Keratinocyte (primary cell): ENCODE results near the gene CSK. TPM values are rescaled to one million over a fixed set of nuclear protein-coding genes. Genes with fewer than 3 reads are reported as not detected.

ENCODE experiments used
- DNase-seq: peaks from one replicate; pipeline ENCODE4 v3.0.0-alpha.2; 2011; ENCODE audit warnings: low read depth, missing footprints, low spot score
- FAIRE-seq: peaks from 2 replicates; lab custom pipeline; 2011; peaks lifted over from hg19 to GRCh38; lab: Jason Lieb, UNC
- H2AFZ ChIP-seq: 2 replicates; pipeline ENCODE4 v1.6.0; 2012; ENCODE audit warnings: low read length, control low read depth, inconsistent platforms; ENCODE audit not compliant: control insufficient read depth
- H3K27ac ChIP-seq: 2 replicates; pipeline ENCODE4 v1.5.1; 2011; ENCODE audit warnings: low read length; ENCODE audit not compliant: control insufficient read depth, insufficient read depth
- H3K27me3 ChIP-seq: 3 replicates; pipeline ENCODE4 v1.6.0; 2011; ENCODE audit warnings: low read length; ENCODE audit not compliant: control insufficient read depth, insufficient read depth; ENCODE audit errors: extremely low read depth
- H3K36me3 ChIP-seq, 2 experiments: 2 replicates in 1 of 2; 3 replicates in 1 of 2; pipeline ENCODE4 v1.5.1; 2011; ENCODE audit warnings: low read length in 2 of 2, mild to moderate bottlenecking in 1 of 2; ENCODE audit not compliant: control insufficient read depth in 2 of 2, insufficient read depth in 2 of 2; ENCODE audit errors: extremely low read depth in 1 of 2
- H3K4me1 ChIP-seq: 3 replicates; pipeline ENCODE4 v1.5.1; 2011; ENCODE audit warnings: low read length; ENCODE audit not compliant: control insufficient read depth, insufficient read depth; ENCODE audit errors: extremely low read depth
- H3K4me2 ChIP-seq: 3 replicates; pipeline ENCODE4 v1.6.0; 2011; ENCODE audit warnings: low read depth, low read length; ENCODE audit not compliant: control insufficient read depth, insufficient read depth; ENCODE audit errors: extremely low read depth
- H3K4me3 ChIP-seq, 3 experiments: fragments of 200-600 bp in 1 of 3; sonication (generic) in 1 of 3; 2 replicates in 2 of 3; 3 replicates in 1 of 3; pipeline ENCODE4 v1.5.1; 2011 to 2016; ENCODE audit warnings: low read length in 3 of 3, mild to moderate bottlenecking in 3 of 3, control low read depth in 2 of 3, inconsistent platforms in 1 of 3, low read depth in 1 of 3, mixed read lengths in 1 of 3, mixed run types in 1 of 3, moderate library complexity in 1 of 3; ENCODE audit not compliant: control insufficient read depth in 2 of 3, insufficient read depth in 2 of 3; ENCODE audit errors: extremely low read depth in 1 of 3
- H3K79me2 ChIP-seq: 2 replicates; pipeline ENCODE4 v1.6.0; 2012; ENCODE audit warnings: low read length; ENCODE audit not compliant: control insufficient read depth, insufficient read depth
- H3K9ac ChIP-seq: 3 replicates; pipeline ENCODE4 v1.6.0; 2011; ENCODE audit warnings: low read length; ENCODE audit not compliant: control insufficient read depth, insufficient read depth; ENCODE audit errors: extremely low read depth
- H3K9me1 ChIP-seq: 3 replicates; pipeline ENCODE4 v1.6.0; 2011; ENCODE audit warnings: low read length; ENCODE audit not compliant: control insufficient read depth, insufficient read depth; ENCODE audit errors: extremely low read depth
- H3K9me3 ChIP-seq: 2 replicates; pipeline ENCODE4 v1.5.1; 2012; ENCODE audit warnings: low read depth, low read length; ENCODE audit not compliant: control insufficient read depth
- H4K20me1 ChIP-seq: 3 replicates; pipeline ENCODE4 v1.6.0; 2011; ENCODE audit warnings: low read length; ENCODE audit not compliant: control insufficient read depth, insufficient read depth; ENCODE audit errors: extremely low read depth
- CTCF ChIP-seq, 3 experiments: IDR thresholded peaks in 1 of 3; conservative IDR thresholded peaks in 1 of 3; optimal IDR thresholded peaks in 1 of 3; 2 replicates in 2 of 3; 3 replicates in 1 of 3; pipeline versions ENCODE3 to v1.5.1; 2011; ENCODE audit warnings: low read length in 3 of 3, mild to moderate bottlenecking in 3 of 3, moderate library complexity in 2 of 3, control low read depth in 1 of 3, inconsistent platforms in 1 of 3; ENCODE audit not compliant: insufficient read depth in 2 of 3; ENCODE audit errors: extremely low read depth in 1 of 3
- EZH2 ChIP-seq: IDR thresholded peaks from one replicate; pipeline ENCODE4 v1.6.1; 2012; ENCODE audit warnings: inconsistent platforms, mild to moderate bottlenecking, low read length, moderate library complexity
- dilution Hi-C: fragments of 300-500 bp; cut with MboI; formaldehyde crosslinking; loops from one replicate; pipeline ENCODE4 v1.7.0; 2020; ENCODE audit warnings: low sequenced_read_pairs; ENCODE audit not compliant: extremely low pct_ligation_motif_present
- polyA plus RNA-seq, 5 experiments: library from polyadenylated mRNA; depleted of rRNA in 3 of 5; stranded (reverse) in 3 of 5; stranded (forward) in 1 of 5; unstranded in 1 of 5; fragments of >200 nt; gene quantifications; 1 replicate in 1 of 5; 2 replicates in 3 of 5; 3 replicates in 1 of 5; pipeline versions ENCODE4 v1.2.1 to v1.2.3, GENCODE V29; 2011 to 2012; ENCODE audit warnings: missing spikeins in 2 of 5, low read depth in 1 of 5, low replicate concordance in 1 of 5

The CSK gene
- polyA plus RNA-seq, 1 donor (not counting 4 experiments of a cell fraction or from before 2014, with no cell fraction given): 17.2 TPM

- TF ChIP-seq CTCF (optimal IDR thresholded peaks at IDR 0.05 in 1 of 3, IDR thresholded peaks at IDR 0.05 in 1 of 3, conservative IDR thresholded peaks at IDR 0.05 in 1 of 3; ENCODE audit: extremely low read depth in 1 of 3, insufficient read depth in 2 of 3, low read length in 3 of 3) (no peak), EZH2 (no peak)
- no peak overlapping the region for H3K4me2 ChIP-seq
- H3K79me2 ChIP-seq: peaks cover 35% of the 10 kb centered on the region
- no peak overlapping the region for H2AFZ ChIP-seq
- peak overlapping the region; percentile 98 for H3K27ac ChIP-seq
- H3K36me3 ChIP-seq: peaks cover 27 to 29% of the 10 kb centered on the region in 2 experiments
- DNase-seq: no peak
- H3K4me3 ChIP-seq: no peak overlapping the region
- H3K27me3 ChIP-seq: no peaks in the 10 kb centered on the region
- H3K9ac ChIP-seq: no peak overlapping the region
- H3K9me3 ChIP-seq: no peaks in the 10 kb centered on the region
- dilution Hi-C loops: no loop called here
- peaks cover 34% of the 10 kb centered on the region for H3K4me1 ChIP-seq
- H3K9me1 ChIP-seq: peaks cover 7% of the 10 kb centered on the region
- FAIRE-seq: no peak
- peaks cover 8% of the 10 kb centered on the region for H4K20me1 ChIP-seq
Measured at GRCh38 chr15:74798388-74799254, 16.7 kb downstream of the CSK start.

- Histone ChIP-seq H3K27me3 (no peaks in the 10 kb centered on the region), H4K20me1 (peaks cover 6% of the 10 kb centered on the region), H3K4me2 (peak overlapping the region; percentile 87), H3K9me1 (peaks cover 7% of the 10 kb centered on the region), H2AFZ (no peak overlapping the region), H3K79me2 (peaks cover 35% of the 10 kb centered on the region), H3K36me3 (peaks cover 31 to 36% of the 10 kb centered on the region in 2 experiments), H3K9ac (peak overlapping the region; percentile 85), H3K9me3 (no peaks in the 10 kb centered on the region), H3K27ac (peak overlapping the region; percentile 98), H3K4me1 (peaks cover 31% of the 10 kb centered on the region), H3K4me3 (no peak overlapping the region)
- dilution Hi-C loops: no loop called here
- TF ChIP-seq EZH2: no peak
- TF ChIP-seq CTCF (optimal IDR thresholded peaks at IDR 0.05 in 1 of 3, IDR thresholded peaks at IDR 0.05 in 1 of 3, conservative IDR thresholded peaks at IDR 0.05 in 1 of 3; ENCODE audit: extremely low read depth in 1 of 3, insufficient read depth in 2 of 3, low read length in 3 of 3): no peak
- no peak for DNase-seq
- FAIRE-seq: no peak
Measured at GRCh38 chr15:74799255-74799855, 17.5 kb downstream of the CSK start.
